B cell (primary cell): Measurements from ENCODE around the gene PCK2. TPM values are rescaled to one million over a fixed set of nuclear protein-coding genes. Genes with fewer than 3 reads are reported as not detected.

Experiments used
- ATAC-seq: fragments of 200-7000 bp; cut with Tn5 transposase; one replicate; pipeline ENCODE4 v1.10.0; 2021; ENCODE audit warnings: low read depth, mild to moderate bottlenecking, moderate number of reproducible peaks, moderate library complexity
- CTCF ChIA-PET: fragments of 350-600 bp; sonication (Branson Sonifier 250); formaldehyde crosslinking; loops from one replicate; lab custom pipeline; 2021; ENCODE audit warnings: antibody characterized with exemption, inconsistent platforms; lab: Charles Lee
- POLR2A ChIA-PET: fragments of 350-600 bp; sonication (Branson Sonifier 250); formaldehyde crosslinking; loops from one replicate; lab custom pipeline; 2021; ENCODE audit warnings: antibody characterized with exemption; lab: Charles Lee
- DNase-seq: peaks from one replicate; pipeline ENCODE4 v3.0.0; 2013
- H2AFZ ChIP-seq: 2 replicates; pipeline ENCODE4 v1.6.1; 2012; ENCODE audit warnings: mild to moderate bottlenecking, low read depth, low read length; ENCODE audit not compliant: insufficient read depth, poor library complexity, severe bottlenecking
- H3K27ac ChIP-seq, 2 donors: 1 replicate in 1 of 2; 2 replicates in 1 of 2; pipeline ENCODE4 v1.5.1; 2012 to 2013; ENCODE audit warnings: low read length in 2 of 2, mild to moderate bottlenecking in 2 of 2, moderate library complexity in 1 of 2
- H3K27me3 ChIP-seq, 4 experiments: fragments of 200-600 bp in 1 of 4; sonication (generic) in 1 of 4; replicated peaks in 1 of 4; 1 replicate in 2 of 4; 2 replicates in 2 of 4; pipeline versions ENCODE4 v1.6.1 to v1.7.0; 2013 to 2016; ENCODE audit warnings: low read length in 3 of 4, mild to moderate bottlenecking in 2 of 4, mixed read lengths in 1 of 4, moderate library complexity in 1 of 4; ENCODE audit not compliant: insufficient read depth in 4 of 4, control insufficient read depth in 3 of 4; ENCODE audit errors: control extremely low read depth in 1 of 4
- H3K36me3 ChIP-seq, 2 experiments: replicated peaks in 1 of 2; 1 replicate in 1 of 2; 2 replicates in 1 of 2; pipeline versions ENCODE4 v1.6.1 to v1.7.1; 2013; ENCODE audit warnings: low read length in 1 of 2; ENCODE audit not compliant: insufficient read depth in 2 of 2, control insufficient read depth in 1 of 2; ENCODE audit errors: control extremely low read depth in 1 of 2, extremely low read depth in 1 of 2
- H3K4me1 ChIP-seq, 2 donors: fragments of 200-600 bp in 1 of 2; sonication (generic) in 1 of 2; 1 replicate in 1 of 2; 2 replicates in 1 of 2; pipeline versions ENCODE4 v1.5.1 to v1.6.1; 2013 to 2017; ENCODE audit warnings: low read length in 2 of 2; ENCODE audit not compliant: control insufficient read depth in 2 of 2, insufficient read depth in 2 of 2
- H3K4me2 ChIP-seq: replicated peaks from 2 replicates; pipeline ENCODE3; 2012; ENCODE audit warnings: mild to moderate bottlenecking, low read depth, low read length; ENCODE audit not compliant: poor library complexity, severe bottlenecking
- H3K4me3 ChIP-seq, 5 experiments: fragments of 200-600 bp in 1 of 5; sonication (generic) in 1 of 5; 1 replicate in 3 of 5; 2 replicates in 2 of 5; pipeline versions ENCODE4 v1.5.1 to v1.7.0; 2011 to 2016; ENCODE audit warnings: low read length in 4 of 5, mild to moderate bottlenecking in 4 of 5, low read depth in 2 of 5, control low read depth in 1 of 5, moderate library complexity in 1 of 5; ENCODE audit not compliant: insufficient read depth in 1 of 5; ENCODE audit errors: control extremely low read depth in 1 of 5, extremely low read depth in 1 of 5
- H3K79me2 ChIP-seq: fragments of 200-600 bp; sonication (generic); one replicate; pipeline ENCODE4 v1.6.0; 2016; ENCODE audit warnings: low read length; ENCODE audit not compliant: control insufficient read depth, insufficient read depth
- H3K9ac ChIP-seq: fragments of 200-600 bp; sonication (generic); 2 replicates; pipeline ENCODE4 v1.6.1; 2017; ENCODE audit warnings: mild to moderate bottlenecking, low read length, moderate library complexity
- H3K9me3 ChIP-seq, 3 donors: one replicate each; pipeline versions ENCODE4 v1.6.1 to v1.7.1; 2013; ENCODE audit warnings: low read length in 2 of 3; ENCODE audit not compliant: control insufficient read depth in 2 of 3, insufficient read depth in 1 of 3; ENCODE audit errors: control extremely low read depth in 1 of 3
- H4K20me1 ChIP-seq: 2 replicates; pipeline ENCODE4 v1.6.0; 2012; ENCODE audit warnings: mild to moderate bottlenecking, low read length; ENCODE audit not compliant: insufficient read depth, control insufficient read depth, poor library complexity, severe bottlenecking
- H3K27ac Mint-ChIP-seq: one replicate; pipeline ENCODE4 v1.8.0; 2021; ENCODE audit warnings: mixed read lengths
- H3K27me3 Mint-ChIP-seq: one replicate; pipeline ENCODE4 v1.8.0; 2021; ENCODE audit warnings: mixed read lengths
- H3K4me1 Mint-ChIP-seq: one replicate; pipeline ENCODE4 v1.8.0; 2021; ENCODE audit warnings: mixed read lengths
- H3K4me3 Mint-ChIP-seq: one replicate; pipeline ENCODE4 v1.8.0; 2021; ENCODE audit warnings: mixed read lengths
- H3K9me3 Mint-ChIP-seq: one replicate; pipeline ENCODE4 v1.8.0; 2022; ENCODE audit warnings: mixed read lengths; ENCODE audit not compliant: insufficient read depth
- EZH2 ChIP-seq: IDR thresholded peaks from 2 replicates; pipeline ENCODE4 v1.6.1; 2012; ENCODE audit warnings: borderline replicate concordance, low read depth, mild to moderate bottlenecking, moderate library complexity, low read length; ENCODE audit not compliant: insufficient read depth, poor library complexity, severe bottlenecking
- WGBS: methylation state at CpG from one replicate; pipeline ENCODE4 v1.1.5; 2013; ENCODE audit warnings: missing lambda C conversion rate; ENCODE audit not compliant: insufficient coverage; 5-methylcytosine and 5-hydroxymethylcytosine counted together
- intact Hi-C: fragments of 100-400 bp; cut with micrococcal nuclease; formaldehyde crosslinking; loops from one replicate; pipeline ENCODE4 v1.10.0; 2022
- polyA plus RNA-seq: library from polyadenylated mRNA; depleted of rRNA; stranded (reverse); fragments of >200 nt; gene quantifications from 2 replicates; pipeline ENCODE4 v1.2.3, GENCODE V29; 2012
- total RNA-seq, 2 donors: library from RNA; stranded (reverse); fragments of 120-200 nt in 1 of 2; gene quantifications; 1 replicate in 1 of 2; 2 replicates in 1 of 2; pipeline versions ENCODE4 v1.2.3 to v1.2.4, GENCODE V29; 2013 to 2022
- TF ChIP-seq, protein P1 (sequence below): fragments of 200-600 bp; IDR thresholded peaks from one replicate; pipeline ENCODE4 v1.8.0; 2022; ENCODE audit warnings: antibody characterized with exemption, mild to moderate bottlenecking

Gene PCK2
- total and polyA plus RNA-seq, 2 donors (not counting 1 experiment from before 2014, with no cell fraction given): 40.4 to 58.4 TPM

DNA sequence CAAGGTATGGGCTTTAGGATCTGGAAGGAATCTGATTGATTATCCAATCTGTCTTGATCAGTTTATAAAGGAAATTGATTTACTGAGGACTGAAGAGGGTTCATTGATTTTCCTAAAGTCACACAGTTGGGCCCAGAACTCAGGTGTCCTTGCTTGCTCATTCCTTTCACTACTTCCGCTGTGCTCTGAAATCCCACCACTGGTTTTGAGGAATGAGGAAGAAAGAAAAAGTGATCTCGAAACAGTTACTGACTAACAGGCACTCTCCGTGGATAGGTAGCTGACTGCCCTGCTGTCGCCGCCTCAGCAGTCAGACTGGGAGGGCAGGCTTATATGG, 36.2 kb downstream of the PCK2 start, which contains the start of gene FITM1:
Gene FITM1, plus strand, starts transcription at position 280 of the 337 bp plus-strand sequence. CDS start 905 bp downstream, outside the sequence.
- Histone ChIP-seq H3K4me1 (peaks cover 22 to 23% of the 10 kb centered on the region in 2 donors), H3K9me3 (no peaks in the 10 kb centered on the region), H3K9ac (no peak within 1 kb of the TSS), H3K79me2 (peaks cover 9% of the 10 kb centered on the region), H3K4me2 (no peak within 1 kb of the TSS), H3K36me3 (no peaks in the 10 kb centered on the region), H3K27me3 (no peaks in the 10 kb centered on the region), H3K4me3 (no peak within 1 kb of the TSS), H3K27ac (no peak within 1 kb of the TSS), H2AFZ (no peak within 1 kb of the TSS), H4K20me1 (no peaks in the 10 kb centered on the region)
- Mint-ChIP-seq H3K4me3 (no peak within 1 kb of the TSS), H3K27ac (no peak within 1 kb of the TSS), H3K9me3 (no peaks in the 10 kb centered on the region), H3K27me3 (no peaks in the 10 kb centered on the region), H3K4me1 (peaks cover 24% of the 10 kb centered on the region)
- CTCF ChIA-PET: no interaction called here
- ATAC-seq: no peak
- 94% methylated on average over 5 of the region's 5 CpGs for WGBS
- POLR2A ChIA-PET: no interaction called here
- TF ChIP-seq, protein P1, sequence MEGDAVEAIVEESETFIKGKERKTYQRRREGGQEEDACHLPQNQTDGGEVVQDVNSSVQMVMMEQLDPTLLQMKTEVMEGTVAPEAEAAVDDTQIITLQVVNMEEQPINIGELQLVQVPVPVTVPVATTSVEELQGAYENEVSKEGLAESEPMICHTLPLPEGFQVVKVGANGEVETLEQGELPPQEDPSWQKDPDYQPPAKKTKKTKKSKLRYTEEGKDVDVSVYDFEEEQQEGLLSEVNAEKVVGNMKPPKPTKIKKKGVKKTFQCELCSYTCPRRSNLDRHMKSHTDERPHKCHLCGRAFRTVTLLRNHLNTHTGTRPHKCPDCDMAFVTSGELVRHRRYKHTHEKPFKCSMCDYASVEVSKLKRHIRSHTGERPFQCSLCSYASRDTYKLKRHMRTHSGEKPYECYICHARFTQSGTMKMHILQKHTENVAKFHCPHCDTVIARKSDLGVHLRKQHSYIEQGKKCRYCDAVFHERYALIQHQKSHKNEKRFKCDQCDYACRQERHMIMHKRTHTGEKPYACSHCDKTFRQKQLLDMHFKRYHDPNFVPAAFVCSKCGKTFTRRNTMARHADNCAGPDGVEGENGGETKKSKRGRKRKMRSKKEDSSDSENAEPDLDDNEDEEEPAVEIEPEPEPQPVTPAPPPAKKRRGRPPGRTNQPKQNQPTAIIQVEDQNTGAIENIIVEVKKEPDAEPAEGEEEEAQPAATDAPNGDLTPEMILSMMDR: no peak
- TF ChIP-seq EZH2: no peak
- intact Hi-C loops: no loop called here
- DNase-seq: no peak

- H3K79me2 ChIP-seq: peaks cover 13% of the 10 kb centered on the region
- Mint-ChIP-seq H3K4me1 (peaks cover 28% of the 10 kb centered on the region), H3K27ac (no peak overlapping the region), H3K27me3 (no peaks in the 10 kb centered on the region), H3K4me3 (no peak overlapping the region), H3K9me3 (no peaks in the 10 kb centered on the region)
- ATAC-seq (no peak), DNase-seq (no peak)
- ChIA-PET POLR2A (no interaction called here), CTCF (no interaction called here)
- intact Hi-C loops: no loop called here
- H3K4me3 ChIP-seq: no peak overlapping the region
- WGBS: 93% methylated on average over 3 of the region's 7 CpGs
- no peak overlapping the region for H3K27ac ChIP-seq
- H4K20me1 ChIP-seq: no peaks in the 10 kb centered on the region
- H3K9me3 ChIP-seq: no peaks in the 10 kb centered on the region
- H3K27me3 ChIP-seq: no peaks in the 10 kb centered on the region
- H3K36me3 ChIP-seq: no peaks in the 10 kb centered on the region
- H3K4me1 ChIP-seq: peaks cover 25 to 26% of the 10 kb centered on the region in 2 donors
- no peak overlapping the region for H3K4me2 ChIP-seq
- TF ChIP-seq, protein P1: no peak
- TF ChIP-seq EZH2: no peak
- no peak overlapping the region for H3K9ac ChIP-seq
- H2AFZ ChIP-seq: no peak overlapping the region
Measured at GRCh38 chr14:24130717-24131548, 36.8 kb downstream of the PCK2 start.
